Endothelial cell of umbilical vein (primary cell): ENCODE measurements around the gene RPS6KA4. TPM values are rescaled to one million over a fixed set of nuclear protein-coding genes. Genes with fewer than 3 reads are reported as not detected.

Experiments used
- BruUV-seq: library from RNA; stranded (reverse); fragments of 400-500 nt; replicated peaks from 2 replicates; lab custom pipeline; 2021; lab: Mats Ljungman, UMichigan
- CTCF ChIA-PET: fragments of 300-600, 350-600 bp; sonication (Branson Sonifier 250); formaldehyde crosslinking; loops from one replicate; lab custom pipeline; 2021; ENCODE audit warnings: antibody characterized with exemption, inconsistent platforms; lab: Charles Lee
- POLR2A ChIA-PET: fragments of 300-600, 350-600 bp; sonication (Branson Sonifier 250); formaldehyde crosslinking; loops from one replicate; lab custom pipeline; 2021; ENCODE audit warnings: antibody characterized with exemption, inconsistent platforms; lab: Charles Lee
- DNase-seq: peaks from one replicate; pipeline ENCODE4 v3.0.0-alpha.2; 2011; ENCODE audit warnings: low read depth, low spot score
- FAIRE-seq: peaks from 2 replicates; lab custom pipeline; 2011; peaks lifted over from hg19 to GRCh38; lab: Jason Lieb, UNC
- H2AFZ ChIP-seq: 2 replicates; pipeline ENCODE4 v1.6.0; 2012; ENCODE audit warnings: low read depth, low read length, control low read depth, inconsistent platforms
- H3K27ac ChIP-seq: 2 replicates; pipeline ENCODE4 v1.5.1; 2011; ENCODE audit warnings: low read depth, mild to moderate bottlenecking, control low read depth, low read length, moderate library complexity; ENCODE audit not compliant: insufficient read depth
- H3K27me3 ChIP-seq, 2 experiments: 2 replicates each; pipeline versions ENCODE4 v1.6.0 to v1.6.1; 2011; ENCODE audit warnings: low read length in 2 of 2, mixed read lengths in 1 of 2; ENCODE audit not compliant: control insufficient read depth in 2 of 2, insufficient read depth in 2 of 2
- H3K36me3 ChIP-seq, 2 experiments: 2 replicates in 1 of 2; 3 replicates in 1 of 2; pipeline ENCODE4 v1.5.1; 2011; ENCODE audit warnings: low read length in 2 of 2, mild to moderate bottlenecking in 1 of 2, moderate library complexity in 1 of 2; ENCODE audit not compliant: control insufficient read depth in 2 of 2, insufficient read depth in 2 of 2; ENCODE audit errors: extremely low read depth in 1 of 2
- H3K4me1 ChIP-seq: 3 replicates; pipeline ENCODE4 v1.5.1; 2011; ENCODE audit warnings: mild to moderate bottlenecking, low read length; ENCODE audit not compliant: control insufficient read depth, insufficient read depth; ENCODE audit errors: extremely low read depth
- H3K4me2 ChIP-seq: 2 replicates; pipeline ENCODE4 v1.6.1; 2011; ENCODE audit warnings: low read length, control low read depth, mixed read lengths; ENCODE audit not compliant: insufficient read depth
- H3K4me3 ChIP-seq, 3 experiments: fragments of 200-600 bp in 1 of 3; sonication (generic), shearing (Covaris generic) in 1 of 3; replicated peaks in 1 of 3; 2 replicates each; pipeline ENCODE4 v1.5.1; 2011 to 2016; ENCODE audit warnings: control low read depth in 3 of 3, low read length in 3 of 3, mild to moderate bottlenecking in 2 of 3, inconsistent platforms in 1 of 3, low read depth in 1 of 3, moderate library complexity in 1 of 3; ENCODE audit not compliant: insufficient read depth in 1 of 3
- H3K79me2 ChIP-seq: 2 replicates; pipeline ENCODE4 v1.6.0; 2012; ENCODE audit warnings: low read length, inconsistent platforms; ENCODE audit not compliant: control insufficient read depth, insufficient read depth
- H3K9ac ChIP-seq: replicated peaks from 2 replicates; pipeline ENCODE3; 2011; ENCODE audit warnings: low read length, control low read depth; ENCODE audit not compliant: insufficient read depth; ENCODE audit errors: extremely low read depth
- H3K9me1 ChIP-seq: replicated peaks from 3 replicates; pipeline ENCODE4 v1.6.0; 2011; ENCODE audit warnings: mild to moderate bottlenecking, low read length; ENCODE audit not compliant: control insufficient read depth, insufficient read depth; ENCODE audit errors: extremely low read depth
- H3K9me3 ChIP-seq: replicated peaks from 2 replicates; pipeline ENCODE4 v1.5.1; 2012; ENCODE audit warnings: low read length, inconsistent platforms; ENCODE audit not compliant: control insufficient read depth, insufficient read depth
- H4K20me1 ChIP-seq: replicated peaks from 2 replicates; pipeline ENCODE3; 2011; ENCODE audit warnings: mild to moderate bottlenecking, low read length; ENCODE audit not compliant: control insufficient read depth, insufficient read depth; ENCODE audit errors: extremely low read depth
- EZH2 ChIP-seq: IDR thresholded peaks from 2 replicates; pipeline ENCODE4 v1.6.1; 2012; ENCODE audit warnings: borderline replicate concordance, low read depth, mild to moderate bottlenecking, moderate library complexity, low read length, inconsistent platforms; ENCODE audit not compliant: severe bottlenecking
- FOS ChIP-seq: IDR thresholded peaks from 2 replicates; pipeline ENCODE4 v1.6.1; 2011; ENCODE audit warnings: mild to moderate bottlenecking, low read length, moderate library complexity, borderline replicate concordance; ENCODE audit not compliant: insufficient read depth
- GATA2 ChIP-seq: IDR thresholded peaks from 2 replicates; pipeline ENCODE4 v1.7.0; 2011; ENCODE audit warnings: low read depth, mild to moderate bottlenecking, moderate library complexity, mixed read lengths, low read length; ENCODE audit not compliant: insufficient read length, insufficient read depth
- JUN ChIP-seq: IDR thresholded peaks from 2 replicates; pipeline ENCODE4 v1.6.1; 2011; ENCODE audit warnings: borderline replicate concordance, low read depth; ENCODE audit not compliant: insufficient read length, insufficient read depth
- MYC ChIP-seq: IDR thresholded peaks from one replicate; pipeline ENCODE4 v1.6.1; 2011; ENCODE audit warnings: mild to moderate bottlenecking, low read depth, low read length
- POLR2A ChIP-seq: IDR thresholded peaks from 2 replicates; pipeline ENCODE4 v1.6.1; 2012; ENCODE audit warnings: low read depth, mild to moderate bottlenecking, control low read depth, low read length
- POLR2AphosphoS5 ChIP-seq: IDR thresholded peaks from 2 replicates; pipeline ENCODE4 v1.6.1; 2012; ENCODE audit warnings: low read depth, mild to moderate bottlenecking, control low read depth, low read length, moderate library complexity; ENCODE audit not compliant: insufficient read depth
- dilution Hi-C: fragments of 300-500 bp; cut with MboI; formaldehyde crosslinking; loops from one replicate; pipeline ENCODE4 v1.15.0; 2019; ENCODE audit warnings: low sequenced_read_pairs; ENCODE audit not compliant: extremely low pct_ligation_motif_present
- intact Hi-C: fragments of 100-400 bp; cut with micrococcal nuclease; formaldehyde crosslinking; loops from one replicate; pipeline ENCODE4 v1.10.0; 2022
- polyA plus RNA-seq, 4 experiments: library from polyadenylated mRNA; depleted of rRNA in 3 of 4; stranded (reverse) in 3 of 4; unstranded in 1 of 4; fragments of >200 nt; gene quantifications; 2 replicates each; pipeline versions ENCODE4 v1.2.1 to v1.2.3, GENCODE V29; 2011 to 2012; ENCODE audit warnings: missing spikeins in 1 of 4
- total RNA-seq: library from RNA; stranded (reverse); gene quantifications from 2 replicates; pipeline ENCODE4 v1.2.3, GENCODE V29; 2021
- TF ChIP-seq, protein P1 (sequence below), 2 donors: IDR thresholded peaks; 1 replicate in 1 of 2; 2 replicates in 1 of 2; pipeline ENCODE4 v1.5.1; 2011; ENCODE audit warnings: low read length in 2 of 2, mild to moderate bottlenecking in 2 of 2, moderate library complexity in 2 of 2, control low read depth in 1 of 2, inconsistent platforms in 1 of 2, low read depth in 1 of 2; ENCODE audit not compliant: insufficient read depth in 1 of 2; ENCODE audit errors: extremely low read depth in 1 of 2
- TF ChIP-seq, protein P2 (sequence below): IDR thresholded peaks from 2 replicates; pipeline ENCODE4 v1.6.1; 2011; ENCODE audit not compliant: insufficient read depth, insufficient read length

The RPS6KA4 gene
- total and polyA plus RNA-seq, 2 donors (not counting 3 experiments of a cell fraction or from before 2014, with no cell fraction given), result 26.5 to 44.1 TPM

DNA sequence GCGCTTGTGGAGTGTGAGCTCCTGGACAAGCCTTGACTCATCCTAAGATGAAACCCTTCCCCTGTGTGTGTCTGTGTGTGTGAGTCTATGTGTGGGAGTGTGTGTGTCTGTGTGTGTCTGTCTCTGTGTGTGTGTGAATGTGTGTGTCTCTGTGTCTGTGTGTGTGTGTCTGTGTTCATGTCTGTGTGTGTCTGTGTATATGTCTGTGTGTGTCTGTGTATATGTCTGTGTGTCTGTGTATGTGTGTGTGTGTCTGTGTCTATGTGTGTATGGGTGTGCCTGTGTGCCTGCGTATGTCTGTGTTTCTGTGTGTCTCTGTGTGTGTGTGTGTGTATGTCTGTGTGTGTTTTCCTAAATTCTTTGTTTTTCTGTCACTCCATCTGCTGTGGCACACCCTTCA, 48.7 kb downstream of the RPS6KA4 start:
- Histone ChIP-seq H2AFZ (no peak overlapping the region), H4K20me1 (no peaks in the 10 kb centered on the region), H3K79me2 (no peaks in the 10 kb centered on the region), H3K4me3 (no peak overlapping the region), H3K27me3 (peaks cover 0 to 8% of the 10 kb centered on the region in 2 experiments), H3K9me3 (no peaks in the 10 kb centered on the region), H3K4me2 (no peak overlapping the region), H3K36me3 (no peaks in the 10 kb centered on the region), H3K9me1 (no peaks in the 10 kb centered on the region), H3K4me1 (no peaks in the 10 kb centered on the region), H3K9ac (no peak overlapping the region), H3K27ac (no peak overlapping the region)
- POLR2A ChIA-PET, result no interaction called here
- CTCF ChIA-PET, result interaction anchor here (1.5 to 1.7 kb wide), 2 partner anchors 15 to 42 kb away, joined by 3 to 8 read pairs; no protein-coding TSS in a partner anchor
- no TSS peak for BruUV-seq
- intact Hi-C loops (no loop called here), dilution Hi-C loops (no loop called here)
- no peak for TF ChIP-seq EZH2
- TF ChIP-seq, protein P1, sequence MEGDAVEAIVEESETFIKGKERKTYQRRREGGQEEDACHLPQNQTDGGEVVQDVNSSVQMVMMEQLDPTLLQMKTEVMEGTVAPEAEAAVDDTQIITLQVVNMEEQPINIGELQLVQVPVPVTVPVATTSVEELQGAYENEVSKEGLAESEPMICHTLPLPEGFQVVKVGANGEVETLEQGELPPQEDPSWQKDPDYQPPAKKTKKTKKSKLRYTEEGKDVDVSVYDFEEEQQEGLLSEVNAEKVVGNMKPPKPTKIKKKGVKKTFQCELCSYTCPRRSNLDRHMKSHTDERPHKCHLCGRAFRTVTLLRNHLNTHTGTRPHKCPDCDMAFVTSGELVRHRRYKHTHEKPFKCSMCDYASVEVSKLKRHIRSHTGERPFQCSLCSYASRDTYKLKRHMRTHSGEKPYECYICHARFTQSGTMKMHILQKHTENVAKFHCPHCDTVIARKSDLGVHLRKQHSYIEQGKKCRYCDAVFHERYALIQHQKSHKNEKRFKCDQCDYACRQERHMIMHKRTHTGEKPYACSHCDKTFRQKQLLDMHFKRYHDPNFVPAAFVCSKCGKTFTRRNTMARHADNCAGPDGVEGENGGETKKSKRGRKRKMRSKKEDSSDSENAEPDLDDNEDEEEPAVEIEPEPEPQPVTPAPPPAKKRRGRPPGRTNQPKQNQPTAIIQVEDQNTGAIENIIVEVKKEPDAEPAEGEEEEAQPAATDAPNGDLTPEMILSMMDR (IDR thresholded peaks at IDR 0.05; ENCODE audit: extremely low read depth in 1 of 2, insufficient read depth in 1 of 2, low read depth in 1 of 2, low read length in 2 of 2), result no peak
- TF ChIP-seq JUN, result no peak
- no peak for TF ChIP-seq FOS
- no peak for TF ChIP-seq GATA2
- TF ChIP-seq MYC, result no peak
- TF ChIP-seq, protein P2, sequence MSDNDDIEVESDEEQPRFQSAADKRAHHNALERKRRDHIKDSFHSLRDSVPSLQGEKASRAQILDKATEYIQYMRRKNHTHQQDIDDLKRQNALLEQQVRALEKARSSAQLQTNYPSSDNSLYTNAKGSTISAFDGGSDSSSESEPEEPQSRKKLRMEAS, result no peak
- TF ChIP-seq POLR2AphosphoS5, result no peak
- no peak for TF ChIP-seq POLR2A
- no peak for FAIRE-seq
- no peak for DNase-seq
